Activated CD4-positive, alpha-beta T cell treated with anti-CD3 and anti-CD28 coated beads, Interleukin-2, amount 10 ng/mL, durations not matched to agents 24 days and 14 days (primary cell): ENCODE results near the gene MTARC1. TPM values are rescaled to one million over a fixed set of nuclear protein-coding genes. Genes with fewer than 3 reads are reported as not detected.
A peak's percentile ranks its signal among the peaks of the same experiment; 100 is the strongest.

Experiments used
- DNase-seq: peaks from one replicate; pipeline ENCODE4 v3.0.0; 2022
- H3K27ac Mint-ChIP-seq: one replicate; pipeline ENCODE4 v1.8.0; 2022; ENCODE audit warnings: mild to moderate bottlenecking, mixed read lengths
- H3K27me3 Mint-ChIP-seq: one replicate; pipeline ENCODE4 v1.8.0; 2022; ENCODE audit warnings: mixed read lengths
- H3K36me3 Mint-ChIP-seq: one replicate; pipeline ENCODE4 v1.8.0; 2022; ENCODE audit warnings: low read depth, mild to moderate bottlenecking, mixed read lengths
- H3K4me1 Mint-ChIP-seq: one replicate; pipeline ENCODE4 v1.8.0; 2021; ENCODE audit warnings: mixed read lengths
- H3K4me3 Mint-ChIP-seq: one replicate; pipeline ENCODE4 v1.8.0; 2022; ENCODE audit warnings: mild to moderate bottlenecking, moderate library complexity, mixed read lengths
- H3K9me3 Mint-ChIP-seq: one replicate; pipeline ENCODE4 v1.8.0; 2021; ENCODE audit warnings: mixed read lengths
- intact Hi-C: fragments of 100-400 bp; cut with micrococcal nuclease; formaldehyde crosslinking; loops from one replicate; pipeline ENCODE4 v1.15.1; 2023
- total RNA-seq: library from RNA; stranded (reverse); gene quantifications from 2 replicates; pipeline ENCODE4 v1.2.3, GENCODE V29; 2022

Gene MTARC1
- total RNA-seq, 1 donor from 2014 or later = not detected

DNA sequence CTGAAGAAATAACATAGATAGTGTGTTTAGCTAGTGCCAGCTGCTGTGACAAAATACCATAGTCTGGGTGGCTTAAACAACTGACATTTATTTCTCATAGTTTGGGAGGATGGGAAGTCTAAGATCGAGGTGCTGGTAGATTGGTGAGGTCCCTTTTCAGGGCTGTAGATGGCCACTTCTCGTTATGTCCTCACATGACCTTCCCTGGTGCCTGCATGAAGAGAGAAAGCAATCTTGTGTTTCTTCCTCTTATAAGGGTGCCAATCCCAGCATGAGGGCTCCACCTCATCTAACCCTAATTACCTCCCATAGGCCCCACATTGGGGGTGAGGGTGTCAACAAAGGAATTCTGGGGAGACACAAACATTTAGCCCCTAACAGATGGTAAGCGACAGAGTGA, 29.3 kb upstream of the MTARC1 start:
- Mint-ChIP-seq H3K9me3 (no peaks in the 10 kb centered on the region), H3K4me3 (no peak overlapping the region), H3K27ac (no peak overlapping the region), H3K36me3 (no peaks in the 10 kb centered on the region), H3K27me3 (peaks cover 3% of the 10 kb centered on the region), H3K4me1 (no peaks in the 10 kb centered on the region)
- intact Hi-C loops = no loop called here
- DNase-seq = no peak

DNA sequence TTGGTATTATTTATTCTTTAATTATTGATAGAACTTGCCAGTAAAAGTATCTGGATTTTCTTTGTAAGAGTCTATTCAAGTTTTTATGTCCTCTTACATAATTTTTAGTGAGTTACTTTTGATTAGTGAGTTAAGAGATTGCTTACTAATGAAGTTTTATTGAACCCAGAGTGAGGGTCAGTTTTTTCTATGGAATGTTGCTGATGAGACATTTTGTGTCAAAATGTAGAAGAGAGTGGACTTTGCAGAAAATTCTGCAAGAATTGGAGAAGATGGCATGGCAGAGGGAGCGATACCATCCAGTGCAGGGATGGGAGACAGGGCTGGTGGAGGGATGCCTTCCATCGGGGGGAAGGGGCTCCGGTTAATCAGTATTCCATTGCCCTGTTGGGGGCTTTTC, 27.6 kb upstream of the MTARC1 start:
- Mint-ChIP-seq H3K4me3 (no peak overlapping the region), H3K4me1 (no peaks in the 10 kb centered on the region), H3K27ac (no peak overlapping the region), H3K36me3 (no peaks in the 10 kb centered on the region), H3K9me3 (no peaks in the 10 kb centered on the region), H3K27me3 (peaks cover 3% of the 10 kb centered on the region)
- DNase-seq = no peak
- intact Hi-C loops = no loop called here

DNA sequence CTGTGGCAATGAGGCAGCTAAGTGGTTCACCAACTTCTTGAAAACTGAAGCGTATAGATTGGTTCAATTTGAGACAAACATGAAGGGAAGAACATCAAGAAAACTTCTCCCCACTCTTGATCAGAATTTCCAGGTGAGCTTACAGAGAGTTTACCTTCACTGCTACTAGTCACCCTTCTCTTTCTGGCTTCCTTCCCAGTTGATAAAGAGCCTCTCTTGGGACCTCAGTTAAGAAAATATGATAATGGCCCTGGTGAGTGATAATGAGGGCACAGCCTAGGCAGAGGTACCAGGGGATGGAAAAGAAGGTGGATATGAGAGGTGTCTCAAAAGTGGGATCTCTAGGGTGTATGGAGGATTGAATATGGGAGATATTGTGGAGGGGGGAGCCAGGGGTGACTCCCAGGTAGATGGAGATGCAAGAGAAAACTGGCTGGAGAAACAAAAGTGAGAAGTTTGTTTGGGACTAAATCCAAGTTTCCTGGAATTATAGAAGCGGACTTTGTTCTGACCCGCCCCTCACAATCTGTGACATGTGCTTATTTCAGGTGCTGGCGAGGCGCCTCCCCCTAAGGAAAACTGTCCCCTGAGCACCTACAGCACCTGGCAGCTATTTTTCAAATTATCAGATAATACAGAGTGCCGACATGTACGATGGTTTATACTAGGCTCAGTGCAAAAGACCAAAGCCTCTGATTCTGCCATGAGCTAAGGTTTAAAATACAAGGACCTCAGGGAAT, 24.9 kb upstream of the MTARC1 start:
- intact Hi-C loops = no loop called here
- no peak for DNase-seq
- H3K4me1 Mint-ChIP-seq = no peaks in the 10 kb centered on the region
- H3K27me3 Mint-ChIP-seq = peaks cover 3% of the 10 kb centered on the region
- no peak overlapping the region for H3K27ac Mint-ChIP-seq
- no peaks in the 10 kb centered on the region for H3K36me3 Mint-ChIP-seq
- no peaks in the 10 kb centered on the region for H3K9me3 Mint-ChIP-seq
- H3K4me3 Mint-ChIP-seq = no peak overlapping the region

DNA sequence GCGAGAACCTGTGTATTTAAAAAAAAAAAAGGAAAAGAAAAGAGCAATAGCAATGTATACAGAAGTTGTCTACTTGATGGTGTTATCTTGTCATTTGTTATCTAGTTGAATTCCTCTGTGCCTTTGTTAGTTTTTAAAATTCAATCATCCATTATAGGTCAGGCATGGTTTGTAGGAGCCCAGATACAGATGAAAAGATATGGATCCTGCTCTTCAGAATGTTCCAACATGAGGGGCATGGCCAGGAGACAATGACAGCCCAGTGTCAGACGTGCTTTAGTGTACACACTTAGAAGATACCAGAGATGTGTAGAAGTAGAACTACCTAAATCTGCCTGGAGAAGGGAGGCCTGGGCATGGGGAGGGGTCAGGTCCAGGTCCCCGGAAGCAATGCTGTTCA, 22.0 kb upstream of the MTARC1 start:
- H3K27ac Mint-ChIP-seq = no peak overlapping the region
- H3K36me3 Mint-ChIP-seq = no peaks in the 10 kb centered on the region
- intact Hi-C loops = no loop called here
- H3K4me3 Mint-ChIP-seq = no peak overlapping the region
- no peaks in the 10 kb centered on the region for H3K4me1 Mint-ChIP-seq
- no peaks in the 10 kb centered on the region for H3K27me3 Mint-ChIP-seq
- H3K9me3 Mint-ChIP-seq = no peaks in the 10 kb centered on the region
- DNase-seq = no peak

DNA sequence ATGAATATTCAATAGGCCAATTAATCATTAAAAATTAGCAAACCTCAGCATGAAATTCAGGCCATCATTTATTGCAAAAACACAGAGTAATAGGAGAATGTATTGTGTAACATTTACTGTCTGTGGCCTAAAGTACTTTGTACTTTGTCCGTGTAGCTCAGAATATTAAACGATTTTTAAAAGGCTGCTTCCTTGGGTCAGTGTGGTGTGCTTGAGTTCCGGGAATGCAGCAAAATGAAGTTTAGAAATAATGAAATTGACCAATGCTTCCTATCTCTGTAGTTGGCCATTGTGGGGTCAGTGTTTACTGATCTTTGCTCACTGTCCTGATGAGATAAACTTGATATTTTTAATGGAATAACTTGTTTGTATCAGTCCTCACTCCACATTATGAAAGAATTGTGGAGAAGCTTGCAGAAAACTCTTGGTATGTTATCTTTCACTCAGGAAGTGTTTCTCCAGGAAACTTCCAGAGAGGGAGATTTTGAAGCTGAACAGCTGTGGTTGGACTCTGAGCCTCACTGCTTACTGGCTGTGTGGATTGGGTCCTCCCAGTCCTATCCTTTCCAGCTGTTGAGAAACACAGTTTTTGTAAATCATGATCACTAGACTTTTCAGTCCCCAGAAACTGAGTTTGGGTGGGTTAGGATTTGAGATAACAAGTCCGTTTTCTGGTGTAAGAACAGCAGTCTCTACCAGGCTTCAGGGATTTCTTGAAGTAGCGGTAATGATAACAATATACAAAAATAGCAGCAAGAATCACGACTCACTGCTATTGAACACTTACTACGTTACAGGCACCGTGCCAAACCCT, 19.2 kb upstream of the MTARC1 start:
- DNase-seq = no peak
- Mint-ChIP-seq H3K4me1 (no peaks in the 10 kb centered on the region), H3K9me3 (no peaks in the 10 kb centered on the region), H3K36me3 (no peaks in the 10 kb centered on the region), H3K27me3 (peaks cover 2% of the 10 kb centered on the region), H3K27ac (no peak overlapping the region), H3K4me3 (no peak overlapping the region)
- intact Hi-C loops = no loop called here

DNA sequence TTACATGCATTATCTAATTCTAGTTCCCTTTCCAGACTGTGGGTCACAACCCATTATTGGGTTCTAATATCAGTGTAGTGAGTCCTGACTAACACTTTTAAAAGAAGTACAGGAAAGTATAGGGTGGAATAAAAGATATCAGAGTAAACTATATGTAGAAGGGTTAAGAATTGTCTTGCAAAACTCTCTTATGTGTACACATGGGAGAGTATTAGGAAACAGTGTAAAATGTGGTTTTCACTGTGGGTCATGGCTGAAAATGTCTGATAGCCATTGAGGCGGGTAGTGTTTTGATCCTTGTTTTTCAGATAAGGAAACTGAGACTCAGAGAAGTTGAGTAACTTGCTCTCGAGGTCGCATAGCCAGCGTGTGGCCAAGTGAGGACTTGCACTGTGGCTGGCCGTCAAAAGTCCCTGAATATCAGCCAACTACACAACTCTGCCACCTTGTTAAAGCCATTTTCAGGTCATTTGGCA, 18.5 kb upstream of the MTARC1 start:
- intact Hi-C loops = no loop called here
- Mint-ChIP-seq H3K9me3 (no peaks in the 10 kb centered on the region), H3K4me1 (no peaks in the 10 kb centered on the region), H3K4me3 (no peak overlapping the region), H3K36me3 (no peaks in the 10 kb centered on the region), H3K27me3 (peaks cover 2% of the 10 kb centered on the region), H3K27ac (no peak overlapping the region)
- DNase-seq = no peak

DNA sequence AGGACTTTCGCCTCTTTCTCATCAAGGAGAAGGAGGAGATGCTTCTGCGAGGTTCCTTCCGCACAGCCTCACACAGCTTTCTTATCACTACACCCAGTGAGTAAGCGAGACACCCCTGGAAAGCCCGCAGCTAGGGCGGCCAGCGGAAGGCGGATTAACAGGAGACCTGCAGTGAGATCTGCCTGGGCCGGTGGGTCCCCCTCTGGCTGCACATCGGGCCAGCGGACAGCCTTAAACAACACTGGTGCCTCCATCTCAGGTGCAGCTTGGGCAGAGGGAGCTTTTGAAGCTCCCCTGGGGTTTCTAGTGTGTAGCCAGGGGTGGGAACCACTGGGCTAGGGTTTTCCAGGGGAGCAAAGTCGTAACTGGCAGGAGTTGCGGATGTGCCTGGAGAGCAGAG, 17.5 kb upstream of the MTARC1 start:
- Mint-ChIP-seq H3K36me3 (no peaks in the 10 kb centered on the region), H3K4me3 (no peak overlapping the region), H3K4me1 (no peaks in the 10 kb centered on the region), H3K9me3 (no peaks in the 10 kb centered on the region), H3K27me3 (peaks cover 2% of the 10 kb centered on the region), H3K27ac (no peak overlapping the region)
- no peak for DNase-seq
- intact Hi-C loops = no loop called here

DNA sequence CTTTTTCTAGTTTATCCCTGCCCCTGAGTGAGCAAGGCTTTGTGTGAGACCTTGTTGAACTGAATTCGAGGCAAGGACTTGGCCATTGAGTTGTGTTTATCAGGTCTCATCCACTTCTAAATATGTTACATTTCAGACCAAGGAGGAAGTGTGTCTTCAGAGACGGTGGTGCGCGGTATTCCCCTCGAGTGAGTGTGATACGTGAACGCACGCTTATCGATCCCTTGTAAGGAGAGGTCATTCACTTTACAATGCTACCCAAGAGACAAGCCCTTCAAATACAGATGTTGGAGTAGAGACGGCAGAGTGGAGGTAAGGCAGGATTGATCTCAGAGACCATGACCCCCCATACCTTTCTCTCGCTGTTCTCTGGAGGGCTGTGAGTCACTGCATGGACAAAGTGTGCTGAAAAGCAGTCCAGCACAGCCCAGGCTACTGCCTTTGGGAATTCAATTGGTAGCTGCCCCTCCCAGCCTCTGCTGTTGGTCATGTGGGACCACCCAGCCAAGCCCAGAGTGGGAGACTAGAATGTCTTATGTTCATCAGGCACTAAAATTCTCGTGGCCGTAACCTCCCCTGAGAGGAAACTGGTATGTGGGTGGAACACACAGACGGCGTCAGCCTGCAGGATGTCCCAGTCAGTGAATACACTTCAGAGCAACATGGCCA, 16.3 kb upstream of the MTARC1 start:
- peaks cover 3% of the 10 kb centered on the region for H3K27me3 Mint-ChIP-seq
- DNase-seq = no peak
- no peak overlapping the region for H3K27ac Mint-ChIP-seq
- H3K9me3 Mint-ChIP-seq = no peaks in the 10 kb centered on the region
- intact Hi-C loops = no loop called here
- no peak overlapping the region for H3K4me3 Mint-ChIP-seq
- no peaks in the 10 kb centered on the region for H3K4me1 Mint-ChIP-seq
- H3K36me3 Mint-ChIP-seq = no peaks in the 10 kb centered on the region

DNA sequence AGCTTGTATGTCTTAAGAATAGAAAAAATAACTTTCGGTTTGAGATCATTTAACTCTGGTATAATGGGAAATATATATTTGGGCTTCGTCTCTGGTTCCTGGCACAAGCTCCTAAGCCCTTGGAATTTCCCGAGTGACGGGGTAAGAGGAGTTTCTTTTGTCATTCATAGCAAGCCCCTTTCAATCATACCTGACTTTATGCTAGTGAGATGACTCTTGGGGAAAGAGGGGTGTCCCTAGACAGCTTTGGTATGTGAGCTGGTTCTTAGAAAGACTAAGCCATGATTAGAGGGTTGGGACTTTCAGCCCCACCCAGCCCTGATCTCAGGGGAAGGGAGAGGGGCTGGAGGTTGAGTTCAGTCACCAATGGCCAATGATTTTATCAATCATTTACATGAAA, 13.9 kb upstream of the MTARC1 start:
- H3K4me1 Mint-ChIP-seq = no peaks in the 10 kb centered on the region
- no peak overlapping the region for H3K4me3 Mint-ChIP-seq
- no peaks in the 10 kb centered on the region for H3K36me3 Mint-ChIP-seq
- intact Hi-C loops = no loop called here
- no peak overlapping the region for H3K27ac Mint-ChIP-seq
- no peak for DNase-seq
- H3K9me3 Mint-ChIP-seq = no peaks in the 10 kb centered on the region
- H3K27me3 Mint-ChIP-seq = peaks cover 3% of the 10 kb centered on the region

DNA sequence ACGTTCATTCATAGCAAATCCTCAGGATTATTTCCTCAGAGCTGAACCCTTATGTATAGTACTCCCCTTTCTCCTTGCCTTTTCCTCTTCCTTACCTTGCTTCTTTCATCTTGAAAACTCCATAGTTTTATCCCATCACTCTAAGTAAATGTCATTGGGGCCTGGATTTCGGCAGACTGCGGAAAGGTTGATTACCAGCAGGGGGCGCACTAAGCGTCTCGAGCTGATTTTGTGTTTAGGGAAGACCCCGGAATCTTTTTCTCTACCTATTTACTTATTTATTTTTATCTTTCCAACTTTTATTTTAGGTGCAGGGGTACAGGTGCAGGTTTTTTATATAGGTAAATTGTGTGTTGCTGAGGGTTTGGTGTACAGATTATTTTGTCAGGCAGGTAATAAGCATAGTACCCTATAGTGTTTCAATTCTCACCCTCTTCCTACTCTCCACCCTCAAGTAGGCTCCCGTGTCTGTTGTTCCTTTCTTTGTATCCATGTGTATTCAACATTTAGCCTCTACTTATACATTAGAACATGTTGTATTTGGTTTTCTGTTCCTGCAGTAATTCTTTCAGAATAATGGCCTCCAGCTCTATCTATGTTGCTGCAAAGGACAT, 11.4 kb upstream of the MTARC1 start:
- H3K27me3 Mint-ChIP-seq = peaks cover 3% of the 10 kb centered on the region
- H3K36me3 Mint-ChIP-seq = no peaks in the 10 kb centered on the region
- no peak overlapping the region for H3K27ac Mint-ChIP-seq
- no peaks in the 10 kb centered on the region for H3K9me3 Mint-ChIP-seq
- DNase-seq = peak; percentile 78
- no peak overlapping the region for H3K4me3 Mint-ChIP-seq
- H3K4me1 Mint-ChIP-seq = no peaks in the 10 kb centered on the region
- intact Hi-C loops = loop anchor here (5.0 kb wide), 1 partner anchor 588 kb away; no protein-coding TSS in a partner anchor

DNA sequence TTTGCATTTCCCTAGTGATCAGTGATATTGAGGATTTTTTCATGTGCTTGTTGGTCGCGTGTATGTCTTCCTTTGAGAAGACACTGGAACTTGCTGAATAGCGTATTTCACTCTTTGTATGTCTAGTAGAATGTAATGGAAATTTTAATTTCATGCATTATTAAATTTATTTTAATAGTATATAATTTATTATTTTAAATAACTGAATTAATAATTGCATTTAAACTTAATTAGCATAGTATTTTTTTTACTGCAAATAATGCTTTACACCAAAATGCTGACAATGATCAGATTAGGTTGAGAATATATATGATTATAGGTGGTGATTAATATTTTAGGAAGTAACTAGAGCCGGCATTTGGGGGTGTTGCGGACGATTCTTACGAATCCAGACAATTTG, 10.5 kb upstream of the MTARC1 start:
- intact Hi-C loops = loop anchor here (1.0 to 5.0 kb wide), 2 partner anchors 86 to 589 kb away; partner anchors contain the start of gene C1orf115
- no peak overlapping the region for H3K4me3 Mint-ChIP-seq
- H3K27me3 Mint-ChIP-seq = peaks cover 3% of the 10 kb centered on the region
- no peaks in the 10 kb centered on the region for H3K9me3 Mint-ChIP-seq
- H3K4me1 Mint-ChIP-seq = no peaks in the 10 kb centered on the region
- no peak overlapping the region for H3K27ac Mint-ChIP-seq
- no peak for DNase-seq
- H3K36me3 Mint-ChIP-seq = no peaks in the 10 kb centered on the region

DNA sequence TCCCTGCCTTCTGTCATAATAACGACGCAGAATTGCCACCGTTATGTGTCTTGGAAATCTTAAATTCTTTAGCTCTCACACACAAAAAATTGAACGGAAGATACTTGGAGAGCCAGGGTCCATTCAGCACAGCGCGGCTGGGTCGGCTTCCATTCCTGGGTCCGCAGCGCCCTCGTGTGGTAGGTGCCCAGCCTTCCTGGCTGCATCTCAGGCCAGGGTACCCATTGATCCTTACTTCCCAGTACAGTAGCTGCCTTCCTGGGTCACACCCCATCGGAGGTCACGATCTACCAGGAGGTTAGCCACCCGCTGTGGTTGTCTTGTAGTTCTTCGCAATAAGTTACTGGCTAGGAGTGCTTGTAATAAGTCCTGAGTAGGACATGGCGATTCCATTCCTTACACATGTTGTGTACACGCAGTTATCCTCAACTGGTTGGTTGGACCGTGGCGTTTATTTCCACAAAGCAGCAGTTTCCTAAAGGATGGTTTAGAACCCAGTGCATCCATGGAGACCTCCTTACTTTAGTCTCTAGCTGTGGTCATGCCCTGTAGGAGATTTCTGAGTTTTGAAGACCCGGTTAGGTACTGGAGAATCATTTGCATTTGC, 9.9 kb upstream of the MTARC1 start:
- no peaks in the 10 kb centered on the region for H3K9me3 Mint-ChIP-seq
- H3K4me1 Mint-ChIP-seq = no peaks in the 10 kb centered on the region
- intact Hi-C loops = loop anchor here (1.0 to 5.0 kb wide), 2 partner anchors 87 to 590 kb away; partner anchors contain the start of gene C1orf115
- peak; percentile 88 for DNase-seq
- H3K36me3 Mint-ChIP-seq = no peaks in the 10 kb centered on the region
- no peak overlapping the region for H3K4me3 Mint-ChIP-seq
- H3K27me3 Mint-ChIP-seq = peaks cover 5% of the 10 kb centered on the region
- H3K27ac Mint-ChIP-seq = no peak overlapping the region

DNA sequence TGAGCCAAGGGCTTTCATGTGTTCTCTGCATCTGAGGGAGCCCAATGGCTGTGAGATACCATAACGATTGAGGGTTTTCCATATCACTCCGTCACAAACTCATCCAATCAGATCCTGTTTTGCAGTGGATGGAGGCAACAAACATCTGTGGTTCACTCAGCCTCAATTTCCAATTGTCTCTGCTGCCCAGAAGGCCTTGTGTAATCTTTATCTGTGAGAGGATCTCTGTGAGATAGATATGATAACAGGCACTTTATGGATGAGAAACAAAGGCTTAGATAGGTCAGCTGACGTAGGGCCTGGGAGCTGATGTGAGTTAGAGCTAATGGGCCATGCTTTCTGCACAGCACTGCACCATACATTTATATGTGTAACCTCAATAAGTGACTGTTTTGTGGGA, 3.3 kb upstream of the MTARC1 start:
- no peak for DNase-seq
- Mint-ChIP-seq H3K36me3 (no peaks in the 10 kb centered on the region), H3K4me1 (no peaks in the 10 kb centered on the region), H3K9me3 (no peaks in the 10 kb centered on the region), H3K4me3 (no peak overlapping the region), H3K27ac (no peak overlapping the region), H3K27me3 (peaks cover 51% of the 10 kb centered on the region)
- intact Hi-C loops = no loop called here
